Measurements from ENCODE around the gene LRRC27.

Gene LRRC27

GRCh38 chr10:132427006-132427771 is 95.2 kb downstream of the LRRC27 start:
- DNase-seq (ENCODE audit: low read depth), result no peak

GRCh38 chr10:132427939-132428367 is 96.0 kb downstream of the LRRC27 start:
- DNase-seq (ENCODE audit: low read depth), result no peak

GRCh38 chr10:132428486-132428995 is 96.5 kb downstream of the LRRC27 start:
- DNase-seq (ENCODE audit: low read depth), result no peak

Data from GM04503 (cell line).